GM18499 (cell line): ENCODE results near the gene CASZ1.

Experiments
- ATAC-seq: cut with Tn5 transposase; IDR thresholded peaks from one replicate; pipeline ENCODE4 v1.9.1; 2021; ENCODE audit warnings: moderate number of reproducible peaks; ENCODE audit not compliant: insufficient read depth, unreplicated experiment

CASZ1 gene

DNA sequence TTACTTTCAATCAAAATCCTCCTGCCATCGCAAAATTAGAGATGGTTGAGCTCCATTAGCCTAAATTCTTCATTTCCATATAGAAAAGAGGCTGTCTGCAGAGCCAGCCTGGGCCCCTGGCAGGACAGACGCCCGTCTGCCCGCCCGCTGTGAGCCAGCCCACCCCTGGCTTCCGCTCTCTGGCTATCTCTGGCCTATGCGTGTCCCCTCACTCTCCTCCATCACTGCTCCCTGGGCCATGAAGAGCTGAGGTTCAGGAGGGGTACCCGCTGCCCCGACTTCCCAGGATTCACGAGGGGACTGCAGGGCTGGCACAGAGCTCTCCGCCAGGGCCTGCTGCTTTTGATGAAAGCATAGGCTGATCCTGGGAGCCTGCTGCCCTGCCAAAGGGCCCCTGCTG lies 117.6 kb downstream of the CASZ1 start:
- no peak for ATAC-seq

DNA sequence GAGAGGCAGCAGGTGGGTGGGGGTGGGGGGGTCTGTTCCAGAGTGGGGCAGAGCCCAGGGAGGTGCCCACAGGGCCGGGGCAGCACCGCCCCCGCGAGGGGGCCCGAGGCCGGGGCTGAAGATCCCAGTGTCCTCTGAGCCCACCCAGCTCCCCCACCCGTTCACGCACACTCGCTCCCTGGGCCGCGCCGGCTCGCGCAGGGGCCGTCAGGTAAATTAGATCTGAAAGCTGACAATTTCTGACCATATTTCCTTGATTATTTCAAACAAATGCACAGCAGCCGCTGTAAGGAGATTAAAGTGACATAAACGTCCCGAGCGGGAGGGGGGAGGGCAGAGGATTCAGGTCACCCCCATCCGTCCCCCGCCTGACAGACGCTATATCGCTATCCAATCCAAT lies 118.0 kb downstream of the CASZ1 start:
- ATAC-seq = no peak

DNA sequence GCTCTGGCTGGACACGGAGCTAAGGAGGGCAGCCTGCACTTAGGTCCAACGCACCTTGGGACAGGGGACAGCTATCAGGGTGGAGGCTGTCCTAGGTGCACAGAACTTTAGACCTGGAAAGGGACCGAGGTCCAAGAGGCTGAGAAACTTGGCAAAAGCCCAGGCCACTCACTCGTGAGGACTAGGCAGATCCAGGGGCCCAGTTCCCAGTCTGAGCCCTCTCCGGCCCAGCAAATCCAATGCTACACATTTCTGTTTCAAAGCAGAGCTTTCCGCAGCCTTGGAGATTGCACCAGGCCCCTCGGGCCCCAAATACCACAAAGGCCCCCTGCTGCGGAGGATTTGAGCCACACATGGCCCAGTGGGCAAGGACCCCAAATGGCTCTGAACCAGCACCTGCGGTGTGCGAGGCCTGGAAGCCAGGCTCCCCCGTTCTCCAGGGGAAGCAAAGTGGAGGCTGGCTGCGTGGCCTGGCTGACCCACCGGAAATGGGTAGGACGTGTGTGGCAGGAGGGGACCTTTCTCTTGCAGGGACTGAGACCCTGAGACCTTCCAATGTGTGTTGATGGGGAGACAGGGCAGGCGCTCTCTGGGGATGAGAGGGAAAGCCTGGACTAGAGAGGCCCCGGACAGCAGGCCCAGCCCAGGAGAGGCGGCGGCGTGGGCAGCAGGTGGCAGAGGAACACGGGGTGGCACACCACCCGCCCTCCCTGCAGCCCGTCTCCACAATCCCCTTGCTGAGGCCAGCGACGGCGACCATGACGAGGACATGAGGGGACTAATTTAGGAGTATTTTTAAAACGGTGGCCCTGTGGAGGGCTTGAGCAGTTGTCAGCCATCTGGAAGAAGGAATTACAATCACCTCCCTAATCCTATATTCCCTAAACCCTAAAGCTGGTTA lies 118.7 kb downstream of the CASZ1 start:
- ATAC-seq = no peak

DNA sequence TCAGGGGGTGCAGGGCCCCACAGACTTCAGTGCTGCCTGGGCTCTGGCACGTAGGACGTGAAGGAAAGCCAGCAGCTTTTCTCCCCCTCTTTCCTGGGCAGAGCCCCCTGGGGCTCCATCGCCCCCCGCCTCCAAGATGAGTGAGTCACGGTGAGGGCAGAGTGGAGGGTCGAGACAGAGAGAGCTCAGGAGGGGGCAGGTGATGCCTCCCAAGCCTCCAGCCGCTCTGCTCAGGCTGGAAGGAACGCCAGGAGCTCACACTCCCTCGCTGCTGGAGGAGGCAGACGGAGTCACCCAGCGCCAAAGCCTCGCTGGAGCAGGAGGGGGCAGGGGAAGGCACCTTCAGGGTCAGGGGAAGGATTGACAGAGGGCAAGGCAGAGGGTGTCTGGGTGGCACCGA lies 119.5 kb downstream of the CASZ1 start:
- ATAC-seq = no peak

DNA sequence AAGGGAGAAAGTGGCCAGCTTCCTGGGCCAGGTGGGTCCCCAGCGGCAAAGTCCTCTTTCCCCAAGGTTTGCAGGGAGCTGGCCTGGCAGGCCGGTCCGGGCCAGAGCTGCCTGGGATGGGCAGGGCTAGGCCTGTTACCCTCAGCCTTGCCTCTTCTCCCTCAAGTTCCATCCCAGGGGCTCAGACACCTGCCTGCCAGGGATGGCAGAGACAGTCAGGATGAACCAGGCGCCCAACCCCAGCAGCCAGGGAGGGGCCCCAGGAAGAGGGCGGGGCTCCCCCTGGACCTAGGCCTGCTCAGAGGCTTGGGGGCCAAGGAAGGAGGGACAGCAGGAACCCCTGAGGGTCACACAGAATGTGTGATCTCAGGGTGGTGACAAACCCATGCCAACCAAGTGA lies 120.6 kb downstream of the CASZ1 start:
- ATAC-seq = no peak

DNA sequence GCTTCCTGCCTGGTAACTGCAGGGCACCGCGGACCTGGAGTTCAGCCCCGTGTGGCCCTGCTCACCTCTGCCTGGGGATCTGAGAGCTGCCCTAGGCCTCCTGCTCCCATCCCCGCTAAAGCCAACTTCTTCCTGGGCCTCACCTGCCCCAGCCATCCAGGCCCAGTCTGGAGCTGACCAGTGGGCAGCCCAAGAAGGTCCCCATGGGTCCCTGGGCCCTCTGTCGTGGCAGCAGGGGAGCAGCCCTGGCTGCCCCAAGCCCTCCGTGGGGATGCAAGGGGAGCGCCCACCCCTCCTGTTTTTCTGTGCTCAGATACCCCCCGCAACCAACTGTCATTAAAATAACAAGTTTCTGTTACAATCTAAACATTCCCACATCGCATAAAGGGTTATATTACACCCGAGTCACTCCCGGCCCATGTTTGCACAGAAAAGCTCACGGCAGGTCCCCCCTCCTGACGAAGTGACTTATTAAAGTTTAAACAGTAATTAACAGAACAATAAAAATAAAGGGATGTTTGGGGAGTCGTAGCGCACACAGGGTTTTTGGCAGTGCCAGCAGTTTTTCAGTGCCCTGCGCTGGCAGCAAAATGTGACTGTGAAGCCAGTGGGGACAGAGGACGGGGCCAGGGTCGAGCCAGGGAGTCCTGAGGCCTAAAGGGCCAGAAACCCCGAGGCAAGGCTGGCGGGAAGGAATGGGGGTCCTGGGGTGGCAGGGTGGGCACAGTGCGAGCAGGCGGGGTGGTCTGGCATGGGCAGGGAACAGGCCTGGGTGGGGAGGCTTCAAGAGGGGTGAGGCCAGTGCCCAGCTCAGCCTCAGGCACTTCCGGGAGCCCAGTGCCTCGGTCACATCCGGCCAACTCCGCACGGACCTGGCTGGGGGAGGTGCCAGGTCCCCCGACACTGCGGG lies 121.5 kb downstream of the CASZ1 start:
- ATAC-seq = no peak

DNA sequence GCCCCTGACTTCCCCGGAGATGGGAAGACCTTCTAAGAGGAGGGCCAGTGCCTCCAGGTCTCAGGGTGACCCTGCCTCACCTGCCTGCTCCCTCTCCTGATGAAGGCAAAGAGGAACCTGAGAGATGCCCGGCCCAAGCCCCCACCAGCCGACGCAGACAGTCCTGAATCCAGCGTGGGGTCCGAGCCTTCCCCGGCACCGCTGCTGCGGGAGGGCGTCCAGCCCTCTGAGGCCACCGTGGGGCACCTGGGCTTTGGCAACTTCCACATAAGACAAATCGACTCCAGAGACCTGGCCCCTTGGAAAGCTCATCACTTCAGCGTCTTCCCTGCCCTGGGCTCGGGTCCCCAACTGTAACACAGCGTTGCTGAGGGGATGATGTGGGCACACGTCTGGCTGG lies 122.2 kb downstream of the CASZ1 start:
- ATAC-seq = no peak

DNA sequence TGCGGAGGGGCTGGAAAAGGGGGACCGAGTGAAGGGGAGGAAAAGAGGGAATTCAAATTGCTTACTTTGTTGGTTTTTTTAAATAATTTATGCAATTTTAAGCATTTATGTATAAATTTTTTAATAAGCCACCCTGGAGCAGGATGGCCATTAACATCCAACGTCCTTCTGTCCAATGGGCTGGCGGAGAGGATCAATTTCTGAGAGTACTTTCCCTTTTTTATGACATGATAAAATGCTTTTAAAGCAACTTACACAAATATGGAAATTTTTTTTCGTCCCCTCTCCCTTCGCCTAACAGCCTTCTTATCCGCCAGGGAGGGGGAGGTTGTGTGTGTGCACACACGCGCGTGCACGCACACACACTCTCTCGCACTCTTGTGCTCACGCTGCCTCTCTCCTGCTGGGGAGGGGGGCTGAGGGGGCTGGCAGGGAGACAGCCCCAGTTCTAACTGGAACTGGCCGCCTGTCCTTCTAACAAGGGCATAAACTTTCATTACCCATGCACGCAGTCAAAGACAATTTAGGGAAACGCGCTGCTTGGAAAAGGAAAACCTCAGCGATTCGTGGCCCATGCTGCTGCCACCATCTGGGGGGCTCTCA lies 123.2 kb downstream of the CASZ1 start:
- no peak for ATAC-seq

DNA sequence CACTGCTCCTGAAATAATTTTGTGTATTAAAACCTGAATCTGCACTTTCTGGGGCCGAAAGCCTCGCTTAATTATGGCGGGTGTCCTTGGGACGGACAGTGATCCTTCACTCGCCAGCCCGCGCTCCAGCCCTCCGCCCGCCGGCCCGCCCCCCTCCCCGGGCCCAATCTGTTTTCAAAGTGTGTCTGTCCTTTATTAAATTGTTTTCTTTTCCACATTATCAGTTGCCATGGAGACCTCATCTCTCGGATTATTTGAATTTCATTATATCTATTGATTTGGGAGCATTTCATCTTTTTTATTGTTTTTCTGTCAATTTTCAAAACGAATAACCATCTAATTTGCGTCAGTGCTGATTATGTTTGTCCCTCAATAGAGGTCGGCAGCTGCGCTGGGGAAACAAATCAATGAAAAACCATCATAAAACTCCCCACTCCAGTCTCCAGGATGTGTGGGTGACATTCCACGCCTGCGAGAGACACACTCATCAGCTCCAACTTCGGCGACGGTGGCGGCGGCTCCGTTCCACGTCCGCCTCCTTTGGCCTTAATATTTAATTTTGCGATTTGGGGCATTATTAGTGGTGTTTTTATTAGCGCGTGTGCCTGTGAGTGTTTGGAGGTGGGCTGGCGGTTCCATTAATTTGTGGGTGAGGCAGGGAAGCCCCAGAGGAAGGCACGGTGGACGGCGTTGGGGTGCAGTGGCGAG lies 123.9 kb downstream of the CASZ1 start:
- ATAC-seq = no peak

DNA sequence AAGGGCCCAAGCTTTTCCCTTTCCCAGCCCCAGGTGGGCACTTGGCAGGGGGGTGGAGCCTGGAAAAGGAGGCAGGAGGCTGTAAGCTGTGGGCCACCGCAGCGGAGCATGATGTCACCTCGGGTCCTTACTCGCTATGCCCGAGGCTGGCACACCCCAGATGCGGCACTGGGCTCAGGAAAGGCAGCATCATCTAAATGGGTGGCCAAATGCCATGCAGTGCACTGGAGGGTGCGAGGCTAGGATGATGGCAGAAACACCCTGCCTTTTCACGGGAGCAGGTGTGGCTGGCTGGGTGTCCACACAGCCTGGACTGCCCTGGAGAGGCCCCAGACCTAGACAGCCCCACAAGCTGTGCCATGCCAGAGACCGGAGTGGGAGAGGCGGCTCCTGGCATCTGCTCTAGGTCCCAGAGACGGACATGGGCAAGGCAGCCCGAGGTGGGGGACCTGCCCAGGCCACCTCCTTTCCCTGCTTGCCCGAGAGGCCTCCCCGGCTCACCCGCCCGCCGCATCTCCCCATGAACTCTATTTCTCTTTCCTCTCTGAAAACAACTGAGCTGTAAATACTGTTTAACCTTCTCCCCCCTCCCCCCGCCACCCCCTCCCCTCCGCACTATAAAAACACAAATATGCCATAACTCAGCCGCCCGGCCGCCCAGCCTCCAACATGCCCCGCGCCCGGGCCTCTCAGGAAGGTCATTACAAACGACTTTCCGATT lies 124.7 kb downstream of the CASZ1 start:
- ATAC-seq = no peak

DNA sequence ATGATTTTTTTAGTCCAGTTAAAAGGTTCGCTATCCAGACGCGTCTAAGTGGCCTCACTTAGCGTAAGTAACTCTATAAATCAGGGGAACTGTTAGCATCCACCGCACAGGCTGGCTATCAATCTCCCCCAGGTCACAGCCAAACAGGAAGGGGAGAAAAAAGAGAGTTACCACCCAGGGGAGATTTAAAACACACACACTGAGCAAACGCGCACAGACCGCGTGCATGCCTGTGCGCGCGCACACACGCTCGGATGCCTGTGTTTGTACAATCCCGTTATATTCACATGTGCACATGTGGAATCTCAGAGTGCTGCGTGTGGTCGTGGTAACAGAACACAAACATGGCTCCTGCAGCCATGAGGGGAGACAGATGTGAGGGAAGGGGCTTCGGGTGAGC lies 125.4 kb downstream of the CASZ1 start:
- ATAC-seq = no peak

DNA sequence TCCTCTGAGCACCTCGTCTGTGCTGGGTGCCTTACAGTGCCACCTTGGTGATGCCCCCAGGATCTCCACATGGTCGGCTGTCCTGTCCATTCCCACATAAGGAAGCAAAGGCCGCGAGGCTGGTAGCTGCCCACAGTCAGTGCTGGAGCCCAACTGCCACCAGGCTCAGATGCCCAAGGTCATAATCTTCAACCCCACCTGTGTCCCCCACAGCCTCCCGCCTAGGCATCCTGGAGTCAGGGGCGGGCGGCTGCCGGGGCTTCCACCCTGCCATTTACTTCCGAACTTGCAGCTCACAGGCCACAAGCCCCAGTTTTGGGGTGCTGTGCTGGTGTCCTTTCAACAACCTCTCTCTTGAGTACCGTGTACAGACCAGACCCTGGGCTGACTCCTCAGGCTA lies 126.3 kb downstream of the CASZ1 start:
- ATAC-seq = no peak

DNA sequence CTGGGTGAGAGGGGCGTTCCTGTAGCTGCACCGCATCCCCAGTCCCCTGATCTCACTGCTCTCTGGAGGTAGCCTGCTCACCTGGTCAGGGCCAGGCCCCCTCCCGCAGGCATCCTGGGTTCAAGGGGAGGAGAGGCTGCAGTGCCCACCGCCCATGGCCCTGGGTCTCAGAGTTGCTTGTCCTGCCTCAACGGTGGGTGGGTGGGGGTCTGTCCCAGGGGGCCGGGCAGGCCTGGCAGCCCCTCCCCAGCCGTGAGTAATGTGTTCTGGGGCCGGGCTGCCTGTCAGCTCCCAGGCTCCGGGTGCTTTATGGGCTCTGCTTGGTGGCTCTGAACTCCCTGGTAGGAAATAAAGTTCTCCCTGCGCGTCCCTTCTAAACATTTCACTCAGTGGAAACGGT lies 126.9 kb downstream of the CASZ1 start:
- ATAC-seq = no peak

DNA sequence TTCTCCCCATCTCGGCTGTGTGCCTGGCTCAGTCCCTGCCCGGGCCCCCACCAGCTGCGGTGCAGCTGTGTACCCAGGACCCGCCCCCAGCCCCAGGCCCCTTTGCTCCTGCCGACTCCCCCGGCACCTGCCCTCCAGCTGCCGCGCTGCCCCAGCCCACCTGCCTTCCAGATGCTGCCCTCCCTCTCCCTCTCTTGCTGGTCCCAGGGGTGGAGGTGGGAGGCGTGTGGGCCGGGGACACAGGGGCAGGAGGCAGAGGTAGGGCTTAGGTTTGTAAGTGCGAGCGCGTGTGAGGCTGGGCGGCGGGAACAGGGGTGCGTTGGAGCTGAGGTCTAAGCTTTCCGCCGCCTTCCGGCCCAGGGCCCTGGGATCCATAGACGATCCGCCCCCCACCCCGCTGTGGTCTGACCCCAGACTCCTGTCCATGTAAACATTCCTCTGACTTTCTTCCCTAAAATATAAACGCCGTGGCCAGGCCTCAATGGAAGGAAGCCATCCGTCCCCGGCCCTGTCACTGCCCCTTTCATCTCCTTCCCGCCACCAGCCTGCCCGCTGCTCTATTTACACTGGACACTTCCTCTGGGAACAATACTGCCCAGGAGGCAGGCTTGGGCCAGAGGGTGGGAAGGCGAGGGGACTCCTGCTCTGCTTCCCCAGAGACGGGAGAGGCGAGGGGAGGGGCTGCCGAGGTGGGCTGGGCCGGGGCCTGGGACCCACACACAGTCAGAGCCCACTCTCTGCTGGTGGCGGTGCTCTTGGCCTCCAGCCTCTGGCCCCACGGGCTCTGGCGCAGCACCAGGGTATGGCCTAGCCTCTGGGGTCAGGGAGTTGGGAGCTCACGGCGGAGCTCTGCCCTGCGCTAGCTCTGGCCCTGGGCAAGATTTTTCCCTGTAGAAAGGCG lies 128.3 kb downstream of the CASZ1 start:
- no peak for ATAC-seq

DNA sequence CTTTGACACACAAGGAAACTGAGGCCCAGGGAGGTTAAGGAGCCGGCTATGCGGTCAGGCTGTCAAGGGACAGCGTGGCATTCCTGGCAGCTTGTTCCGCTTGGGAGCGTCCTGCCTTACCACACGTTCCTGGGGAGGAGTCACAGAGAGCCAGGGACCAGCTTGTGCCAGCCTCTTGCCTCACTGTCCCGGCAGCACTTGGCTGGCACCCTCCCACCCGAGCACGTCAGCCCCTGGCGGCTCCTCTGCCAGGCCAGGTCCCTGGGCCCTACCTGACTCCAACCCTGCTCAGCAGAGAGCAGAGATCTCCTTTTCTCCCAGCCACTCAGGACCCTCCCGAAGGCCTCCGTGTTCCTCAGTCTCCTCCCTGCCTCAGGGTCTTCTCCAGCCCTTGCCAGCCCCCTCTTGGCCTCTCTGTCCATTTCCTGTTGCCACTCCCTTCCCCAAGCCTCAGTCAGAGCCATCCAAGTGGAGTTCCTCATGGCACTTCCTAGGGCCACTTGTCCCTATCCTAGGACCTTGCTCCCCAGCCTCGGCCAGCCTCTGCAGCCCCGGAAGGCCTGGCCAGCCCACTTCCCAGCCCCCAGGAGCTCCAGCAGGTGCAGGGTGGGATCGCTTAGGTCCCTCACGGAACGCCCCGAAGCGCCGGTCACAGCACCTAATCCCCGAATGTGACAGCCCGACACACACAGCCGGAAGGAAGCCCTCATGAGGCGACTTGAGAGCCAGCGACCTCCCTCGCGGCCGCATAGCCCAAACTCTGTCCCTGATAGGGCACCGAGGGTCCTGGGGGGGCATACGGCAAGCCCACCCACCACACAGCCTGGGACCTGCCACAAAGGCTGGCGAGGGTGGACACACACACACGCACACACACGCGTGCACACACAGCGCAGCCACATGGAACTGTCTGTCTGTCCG lies 130.3 kb downstream of the CASZ1 start:
- no peak for ATAC-seq

DNA sequence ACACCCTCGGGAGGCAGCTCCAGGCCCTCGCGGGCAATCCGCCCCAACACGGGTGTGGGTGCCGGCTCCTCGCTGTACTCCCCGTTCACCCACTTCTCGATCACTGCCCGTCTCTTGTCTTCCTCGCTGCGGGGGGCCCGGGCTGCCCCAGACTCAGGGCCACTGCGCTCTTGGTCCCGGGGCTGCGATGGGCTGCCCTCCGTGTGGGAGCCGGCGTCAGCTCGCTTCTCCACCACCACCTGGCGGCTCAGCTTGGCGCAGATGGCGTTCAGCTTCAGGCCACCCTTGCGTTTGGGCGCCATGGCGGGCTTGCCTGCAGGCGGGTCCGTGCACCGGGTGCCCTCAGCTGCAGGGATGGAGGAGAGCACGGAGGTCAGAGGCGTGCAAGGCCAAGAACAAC lies 131.2 kb downstream of the CASZ1 start:
- ATAC-seq = no peak

DNA sequence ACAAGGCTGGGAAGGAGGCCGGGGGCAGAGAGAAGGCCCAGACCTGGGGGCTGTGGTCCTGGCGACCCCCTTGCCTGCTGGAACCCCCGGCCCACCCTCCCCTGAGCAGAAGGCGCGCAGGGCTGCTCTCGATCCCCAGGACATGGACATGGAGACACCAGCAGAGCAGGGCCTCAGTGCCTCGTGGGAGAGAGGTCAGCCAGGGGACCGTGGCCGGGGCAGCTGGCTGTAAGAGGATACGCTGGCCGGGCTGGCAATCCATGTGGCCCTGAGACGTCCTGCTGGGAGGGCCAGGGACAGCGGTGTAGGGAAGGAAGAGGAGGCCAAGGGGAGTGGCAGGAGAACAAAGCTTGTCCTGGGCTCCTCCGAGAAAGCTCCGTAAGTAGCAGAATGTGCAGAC lies 132.2 kb downstream of the CASZ1 start:
- ATAC-seq = no peak

DNA sequence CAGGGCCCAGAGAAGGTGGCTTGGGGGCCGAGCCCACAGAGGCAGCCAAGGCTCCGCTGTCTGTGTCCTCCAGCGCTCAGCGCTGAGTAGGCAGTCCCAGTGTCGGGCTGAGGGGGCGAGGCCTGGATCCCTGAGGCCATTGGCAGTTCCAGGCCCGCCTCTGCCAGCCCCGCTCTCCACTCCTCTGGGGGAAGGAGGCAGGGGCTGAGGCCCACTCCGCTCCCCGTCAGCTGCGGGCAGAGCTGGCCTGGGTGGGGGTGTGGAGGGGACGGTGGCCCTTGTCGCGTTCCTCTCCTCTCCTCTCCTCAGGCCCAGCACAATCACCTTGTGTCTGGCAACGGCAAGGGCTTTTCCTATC lies 132.8 kb downstream of the CASZ1 start:
- no peak for ATAC-seq
